UCSD-AML1 (cell line): ENCODE measurements around the gene SNX3.
A peak's percentile ranks its signal among the peaks of the same experiment; 100 is the strongest.

ENCODE experiments used
- DNase-seq: peaks from one replicate; lab custom pipeline; 2025; ENCODE audit not compliant: unreplicated experiment; lab: John Stamatoyannopoulos, UW

SNX3 gene

DNA sequence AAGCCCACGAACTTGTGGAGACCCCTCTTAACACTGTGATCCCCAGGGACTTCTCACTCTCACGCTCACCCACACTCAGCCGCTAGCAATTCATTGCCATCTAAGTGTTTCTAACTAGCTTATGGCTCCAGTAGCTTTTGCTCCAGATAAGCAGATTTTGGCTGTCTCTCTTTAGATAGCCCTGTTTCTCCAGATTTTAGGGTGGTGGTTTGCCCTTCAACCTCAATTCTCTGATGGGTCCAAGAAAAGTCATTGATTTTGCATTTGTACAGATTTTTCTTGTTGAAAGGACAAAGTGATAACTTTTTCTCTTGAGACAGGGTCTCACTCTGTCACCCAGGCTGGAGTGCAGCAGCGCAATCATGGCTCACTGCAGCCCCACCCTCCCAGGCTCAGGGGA is 53.8 kb downstream of the SNX3 start:
- no peak for DNase-seq

DNA sequence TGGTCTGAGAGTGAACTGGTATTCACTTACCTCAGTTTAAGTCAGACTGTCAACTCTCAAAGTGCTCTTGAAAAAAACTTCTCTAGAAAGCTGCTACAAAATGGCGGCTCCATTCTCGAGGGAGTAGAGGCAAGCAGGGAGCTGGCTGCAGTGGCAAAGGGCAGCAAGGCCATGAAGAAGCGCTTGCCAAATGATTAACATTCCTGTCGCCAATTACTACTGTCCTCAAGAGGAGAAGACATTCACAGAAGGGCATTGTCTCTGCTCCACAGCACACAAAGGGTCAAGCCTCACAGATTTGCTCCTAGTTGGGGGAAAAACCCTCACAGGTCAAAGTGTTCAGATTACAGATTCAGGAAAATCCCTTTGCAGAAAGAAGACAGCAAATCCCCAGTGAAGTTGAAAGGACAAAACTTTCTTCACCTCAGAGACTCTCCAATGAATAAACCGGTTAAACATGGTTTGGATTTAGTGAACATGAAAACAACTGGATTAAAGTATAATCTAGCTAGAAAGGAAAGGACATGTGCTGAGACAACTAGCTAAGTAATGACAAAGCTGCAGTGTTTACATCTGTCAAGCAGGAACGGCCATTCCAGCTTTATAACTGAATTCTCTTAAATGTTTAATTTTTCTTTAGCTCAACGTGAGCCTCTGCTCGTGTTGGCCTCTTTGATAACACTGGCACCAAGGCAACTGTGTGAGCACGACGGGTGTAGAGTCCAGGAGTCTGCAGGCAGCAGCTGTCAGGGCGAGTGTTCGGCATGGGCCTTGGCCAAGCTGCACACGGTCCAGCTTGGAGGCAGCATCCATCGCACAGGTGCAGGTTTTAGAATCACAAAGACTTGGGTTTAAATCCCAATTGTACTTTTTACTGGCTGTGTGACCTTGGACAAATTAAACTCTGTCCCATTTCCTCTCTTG is 57.4 kb downstream of the SNX3 start:
- no peak for DNase-seq

DNA sequence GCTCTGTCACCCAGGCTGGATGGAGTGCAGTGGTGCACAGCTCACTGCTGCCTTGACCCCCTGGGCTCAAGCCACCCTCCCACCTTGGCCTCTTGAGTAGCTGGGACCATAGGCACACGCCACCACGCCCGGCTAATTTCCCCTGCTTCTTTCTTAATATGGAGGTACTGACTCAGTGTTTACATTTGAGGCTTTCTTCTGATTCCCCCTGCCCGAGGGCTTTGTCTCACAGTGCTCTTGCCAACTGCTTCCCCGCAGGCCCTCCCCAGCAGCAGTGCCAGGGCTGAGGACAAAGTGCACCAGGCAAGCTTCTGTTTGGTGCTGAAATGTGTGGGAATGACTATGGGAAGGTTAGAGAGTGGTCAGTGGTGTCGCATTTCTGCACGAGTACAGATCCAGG is 60.2 kb downstream of the SNX3 start:
- DNase-seq, result no peak

DNA sequence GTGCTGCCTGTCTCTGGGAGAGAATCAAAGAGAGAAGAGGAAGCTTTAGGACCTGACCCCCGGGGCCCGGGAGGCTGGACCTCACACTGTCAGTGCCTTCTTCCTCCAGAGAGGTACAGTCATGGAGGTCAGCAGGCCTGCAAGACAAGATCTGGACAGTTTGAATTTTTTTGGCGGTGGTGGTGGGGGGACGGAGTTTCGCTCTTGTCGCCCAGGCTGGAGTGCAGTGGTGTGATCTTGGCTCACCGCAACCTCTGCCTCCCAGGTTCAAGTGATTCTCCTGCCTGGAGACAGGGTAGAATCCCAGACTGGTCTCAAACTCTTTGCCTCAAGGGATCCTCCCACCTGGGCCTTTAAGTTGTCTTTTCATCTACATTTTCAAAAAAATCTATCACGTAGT is 60.7 kb downstream of the SNX3 start:
- no peak for DNase-seq

DNA sequence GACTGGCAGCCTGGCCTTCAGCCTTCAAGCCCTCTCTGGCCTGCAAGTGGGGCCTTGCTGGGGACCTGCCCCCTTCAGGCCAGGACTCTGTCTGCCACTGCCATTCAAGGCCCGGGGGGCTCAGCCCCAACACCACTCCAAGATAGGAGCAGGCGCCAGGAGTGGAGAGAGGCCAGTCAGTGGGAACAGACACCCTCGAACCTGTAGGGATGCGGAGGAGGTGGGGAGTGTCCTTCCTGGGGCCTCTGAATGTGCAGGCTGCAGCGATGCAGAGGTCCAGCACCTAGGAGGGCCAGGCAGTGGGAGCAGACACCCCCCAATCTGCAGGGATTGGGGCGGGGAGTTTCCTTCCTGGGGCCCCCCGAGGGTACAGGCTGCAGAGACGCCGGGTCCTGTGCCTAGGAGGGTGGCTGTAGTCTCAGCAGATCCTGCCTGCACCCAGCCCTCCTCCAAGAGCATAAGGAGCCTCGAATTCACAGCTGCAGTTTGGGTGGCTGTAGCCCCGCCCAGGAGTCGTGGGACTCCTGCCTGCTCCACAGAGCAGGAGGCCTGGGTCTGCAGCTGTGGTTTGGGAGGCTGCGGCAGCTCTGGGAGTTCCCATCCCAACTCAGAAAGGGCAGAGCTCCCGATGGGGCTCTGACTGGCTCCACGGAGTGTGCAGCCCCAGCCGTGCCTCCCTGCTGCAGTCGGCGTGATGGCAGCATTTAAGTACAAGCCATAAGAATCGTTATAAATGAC is 61.9 kb downstream of the SNX3 start:
- no peak for DNase-seq

DNA sequence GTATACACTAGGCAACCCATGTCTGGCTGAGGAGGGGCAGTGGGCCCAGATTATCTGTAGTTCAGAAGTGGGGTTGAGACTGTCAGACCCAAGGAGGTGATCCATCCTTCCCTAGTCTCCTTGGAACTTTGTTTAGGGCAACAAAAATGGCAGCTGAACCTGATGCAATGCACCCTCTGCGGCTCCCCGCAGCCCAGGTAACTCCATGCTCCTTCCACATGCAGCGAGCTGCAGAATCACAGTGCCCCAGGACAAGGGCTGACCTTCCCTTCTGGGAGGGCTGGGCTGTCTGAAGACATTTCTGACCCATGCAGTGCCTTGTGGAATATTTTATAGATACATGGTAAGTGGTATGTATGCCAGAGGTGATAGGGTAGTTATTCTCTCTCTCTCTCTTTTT is 65.6 kb downstream of the SNX3 start:
- DNase-seq, result no peak

DNA sequence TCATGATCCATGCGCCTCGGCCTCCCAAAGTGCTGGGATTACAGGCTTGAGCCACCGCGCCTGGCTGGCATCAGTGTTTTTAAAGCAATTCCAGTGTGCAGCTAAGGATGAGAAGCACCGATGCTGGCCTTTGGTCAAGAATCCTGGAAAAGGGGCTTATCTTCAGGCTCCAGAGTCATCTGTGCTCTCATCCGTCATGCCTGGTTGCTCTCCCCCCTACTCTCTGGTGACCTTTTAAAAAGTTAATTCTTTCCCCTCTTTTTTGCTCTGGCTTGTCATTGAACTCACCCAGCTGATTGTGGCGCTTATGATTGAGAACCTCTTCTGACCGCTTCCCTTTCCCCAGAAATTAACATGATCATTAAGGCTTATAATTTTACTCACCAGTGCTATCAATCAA is 66.3 kb downstream of the SNX3 start:
- no peak for DNase-seq

DNA sequence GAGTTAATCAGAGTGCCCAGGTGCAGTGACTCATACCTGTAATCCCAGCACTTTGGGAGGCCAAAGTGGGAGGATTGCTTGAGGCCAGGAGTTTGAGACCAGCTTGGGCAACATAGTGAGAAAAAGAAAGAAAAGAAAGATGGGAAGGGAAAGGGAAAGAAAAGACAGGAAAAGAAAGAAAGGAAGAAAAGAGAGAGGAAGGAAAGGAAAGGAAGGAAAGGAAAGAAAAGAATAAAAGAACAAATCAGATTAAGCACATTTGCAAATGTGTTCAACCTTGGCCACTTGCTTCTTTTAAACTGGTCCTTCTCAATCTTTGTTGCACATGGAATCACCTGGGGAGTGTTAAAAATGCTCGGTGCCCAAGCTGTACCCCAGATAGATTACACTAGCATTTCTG is 67.0 kb downstream of the SNX3 start:
- DNase-seq, result no peak

DNA sequence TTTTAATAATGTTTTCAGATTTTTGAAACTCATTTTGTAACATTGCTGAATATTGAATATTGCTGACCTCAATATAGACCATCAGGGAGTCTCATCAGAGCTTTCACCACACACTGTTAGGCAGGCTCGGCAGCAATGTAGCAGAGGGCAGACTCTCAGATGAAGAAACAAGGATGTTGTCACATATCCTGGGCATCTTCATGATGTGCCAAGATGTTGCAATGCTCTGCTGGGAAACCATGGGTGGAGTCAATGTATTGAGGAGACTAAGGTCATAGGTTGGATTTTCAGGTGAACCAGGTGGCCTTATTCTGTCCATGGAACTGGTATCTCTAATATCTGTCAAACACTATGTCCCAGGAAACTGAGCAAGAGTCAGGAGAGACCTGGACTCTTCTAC is 67.7 kb downstream of the SNX3 start:
- DNase-seq, result no peak

DNA sequence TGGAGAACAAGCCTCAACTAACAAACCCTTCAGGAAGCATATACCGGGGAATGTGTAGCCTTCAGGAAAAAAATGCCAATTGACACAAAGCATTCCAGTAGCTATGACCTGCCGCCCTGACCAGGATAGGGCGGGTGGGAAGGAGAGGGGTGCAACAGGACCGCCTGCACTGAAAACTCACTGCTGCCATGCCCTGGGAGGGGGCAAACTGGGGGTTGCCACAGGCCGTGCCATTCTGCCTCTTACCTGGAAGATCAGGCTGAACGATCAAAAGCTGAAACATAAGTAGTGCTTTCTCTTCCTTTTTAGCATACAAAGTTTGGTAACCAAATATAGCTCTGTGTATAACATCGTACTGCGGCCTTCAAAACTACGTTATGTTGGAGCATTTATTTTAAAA is 73.3 kb downstream of the SNX3 start:
- DNase-seq, result no peak

DNA sequence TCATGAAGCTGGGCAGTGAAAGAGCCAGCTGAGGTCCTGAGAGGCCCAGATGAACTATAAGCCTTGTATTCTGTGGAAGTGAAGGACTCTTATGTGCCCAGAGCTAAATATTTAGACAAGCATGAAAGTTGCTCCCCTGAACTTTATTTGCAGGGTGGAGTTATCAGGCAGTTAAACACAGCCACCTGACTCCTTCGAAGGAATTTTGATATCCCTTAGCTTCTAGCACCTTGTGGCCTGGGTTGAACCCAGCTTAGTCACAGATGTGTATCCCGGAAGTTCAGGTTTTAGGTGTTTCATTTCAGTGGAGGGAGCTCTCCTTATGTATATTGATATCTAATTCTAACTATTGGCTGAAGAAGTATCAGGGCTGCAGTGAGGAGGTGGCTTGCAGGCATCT is 74.6 kb downstream of the SNX3 start:
- no peak for DNase-seq

DNA sequence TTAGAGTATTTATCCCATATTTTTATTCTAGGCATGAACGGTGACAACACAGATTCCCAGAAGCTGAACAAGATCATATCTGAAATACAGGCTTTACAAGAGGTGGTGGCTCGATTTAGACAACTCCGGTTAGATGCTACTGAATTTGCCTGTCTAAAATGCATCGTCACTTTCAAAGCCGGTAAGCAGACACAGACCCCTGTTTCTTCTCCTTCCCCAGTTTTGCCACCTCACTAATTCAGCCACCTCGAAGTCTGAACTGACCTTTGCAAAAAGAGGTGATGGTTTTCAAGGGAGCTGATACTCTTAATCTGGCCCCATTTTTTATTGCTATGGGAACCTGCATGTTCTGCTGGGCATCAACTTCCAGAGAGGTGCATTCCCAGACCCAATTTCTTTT is 80.1 kb downstream of the SNX3 start:
- DNase-seq, result no peak

DNA sequence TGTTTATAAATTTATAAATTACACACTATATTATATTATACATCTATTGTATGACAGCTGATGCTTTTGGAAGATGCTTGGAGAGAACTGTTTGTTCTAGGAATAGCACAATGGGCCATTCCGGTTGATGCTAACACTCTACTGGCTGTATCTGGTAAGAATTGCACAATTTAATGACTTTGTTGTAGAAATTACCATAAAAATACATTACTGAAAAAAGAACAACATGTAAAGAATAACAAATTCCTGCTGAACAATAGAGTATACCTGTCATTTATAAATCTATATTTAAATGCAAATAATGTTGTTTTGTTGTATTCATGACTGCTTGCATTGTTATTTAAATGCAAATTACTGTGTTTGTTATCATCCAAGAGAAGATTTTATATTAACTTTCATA is 80.6 kb downstream of the SNX3 start:
- no peak for DNase-seq

DNA sequence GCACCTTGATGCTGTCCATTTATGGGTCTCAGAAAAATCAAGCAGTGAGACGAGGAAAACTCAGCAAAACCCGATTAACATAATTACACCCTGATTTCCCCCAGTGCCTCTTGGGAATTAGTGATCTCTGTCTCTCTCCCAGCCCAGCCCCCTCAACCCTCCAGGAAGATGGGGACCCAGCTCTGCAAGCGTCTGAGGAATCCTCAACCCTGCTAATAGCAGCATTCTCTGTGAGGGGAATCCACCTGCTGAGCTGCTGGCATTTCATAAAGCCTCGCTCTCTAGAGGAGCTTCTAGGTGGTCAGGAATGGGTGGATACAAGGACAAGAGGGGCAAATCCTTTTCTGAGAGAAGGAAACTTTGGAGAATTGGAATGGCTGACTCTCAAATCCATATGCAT is 81.1 kb downstream of the SNX3 start:
- no peak for DNase-seq

DNA sequence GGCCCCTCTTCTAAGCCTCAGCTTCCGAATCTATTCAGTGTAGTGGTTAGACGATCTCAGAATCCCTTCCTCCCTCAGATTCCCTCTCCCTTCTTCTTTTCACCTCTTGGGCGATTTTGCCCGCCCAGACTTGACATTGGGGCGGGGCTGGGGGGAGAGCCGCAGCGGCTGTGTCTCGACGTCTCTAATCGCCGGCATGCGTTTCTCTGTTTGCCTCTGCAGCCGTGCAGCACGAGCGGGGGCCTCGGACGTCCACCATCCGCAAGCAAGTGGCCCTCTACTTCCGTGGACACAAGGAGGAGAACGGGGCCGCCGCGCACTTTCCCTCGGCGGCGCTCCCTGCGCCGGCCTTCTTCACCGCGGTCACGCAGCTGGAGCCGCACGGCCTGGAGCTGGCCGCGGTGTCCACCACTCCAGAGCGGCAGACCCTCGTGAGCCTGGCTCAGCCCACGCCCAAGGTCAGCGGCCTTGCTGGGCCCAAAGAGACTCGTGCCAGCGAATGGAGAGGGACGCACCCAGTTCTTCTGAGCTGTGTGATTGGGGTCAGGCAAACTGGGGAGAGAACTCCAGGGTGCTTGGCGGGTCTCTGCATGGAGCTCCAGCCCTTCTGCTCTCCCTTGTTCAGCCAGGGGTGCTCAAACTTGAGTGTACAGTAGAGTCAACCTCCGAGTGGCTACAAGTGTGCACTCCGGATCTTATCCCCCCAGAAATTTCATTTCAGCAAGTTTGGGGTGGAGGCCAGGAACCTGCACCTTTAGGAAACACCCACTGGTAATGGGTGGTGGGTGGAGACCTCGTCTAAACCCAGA is 84.4 kb downstream of the SNX3 start:
- no peak for DNase-seq

DNA sequence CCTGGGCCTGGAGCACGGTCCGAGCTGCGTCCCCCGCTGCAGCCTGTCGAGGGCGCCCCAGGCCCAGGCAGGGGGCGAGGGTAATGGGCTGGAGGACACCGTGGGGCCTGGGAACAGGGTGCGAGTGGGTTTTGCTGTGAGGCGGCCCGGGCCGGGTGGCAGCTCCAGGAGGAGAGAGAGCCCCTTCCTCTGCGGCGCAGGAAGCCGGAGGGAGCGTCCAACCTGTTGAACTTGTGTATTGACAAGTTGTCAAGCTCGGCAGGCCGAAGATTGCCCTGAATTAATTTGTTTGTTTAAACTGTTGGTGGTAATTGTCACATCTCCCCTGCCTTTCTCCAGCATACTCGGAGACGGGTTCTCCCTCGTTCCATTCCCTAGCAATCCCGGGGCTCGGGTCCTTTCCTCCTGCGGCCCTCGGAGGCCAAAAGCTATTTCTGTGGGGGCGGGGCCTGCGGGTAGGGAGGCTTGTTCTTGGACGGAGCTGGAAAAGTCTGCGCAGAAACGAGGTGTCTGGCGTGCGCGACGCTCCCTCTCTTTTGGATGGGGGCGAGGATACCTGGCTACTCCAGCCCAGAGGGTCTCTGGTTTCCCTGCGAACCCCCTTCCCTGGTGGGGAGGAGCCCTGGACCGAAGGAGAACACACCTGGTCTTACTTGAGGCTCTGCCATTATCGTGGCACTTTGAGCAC is 85.1 kb downstream of the SNX3 start:
- peak; percentile 15 for DNase-seq

DNA sequence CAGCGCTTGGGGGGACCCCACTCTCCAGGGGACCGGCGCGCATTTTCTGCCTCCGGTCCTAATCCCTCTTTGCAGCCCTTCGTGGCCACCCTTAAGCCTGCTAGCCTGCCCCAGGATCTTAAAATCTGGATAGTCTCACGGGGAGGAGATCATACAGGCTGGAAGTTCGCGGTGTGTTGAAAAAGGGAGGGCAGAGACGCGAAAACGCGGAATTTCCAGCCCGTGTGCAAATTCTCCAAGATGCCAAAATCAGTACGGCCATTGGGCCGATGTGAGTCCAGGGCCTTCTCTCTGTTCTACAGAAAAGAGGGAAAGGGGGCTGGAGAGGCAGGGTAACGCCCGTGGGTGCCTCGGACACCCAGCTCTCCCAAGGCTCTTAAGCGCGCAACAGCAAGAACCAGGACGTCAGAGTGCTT is 85.7 kb downstream of the SNX3 start:
- DNase-seq, result no peak

DNA sequence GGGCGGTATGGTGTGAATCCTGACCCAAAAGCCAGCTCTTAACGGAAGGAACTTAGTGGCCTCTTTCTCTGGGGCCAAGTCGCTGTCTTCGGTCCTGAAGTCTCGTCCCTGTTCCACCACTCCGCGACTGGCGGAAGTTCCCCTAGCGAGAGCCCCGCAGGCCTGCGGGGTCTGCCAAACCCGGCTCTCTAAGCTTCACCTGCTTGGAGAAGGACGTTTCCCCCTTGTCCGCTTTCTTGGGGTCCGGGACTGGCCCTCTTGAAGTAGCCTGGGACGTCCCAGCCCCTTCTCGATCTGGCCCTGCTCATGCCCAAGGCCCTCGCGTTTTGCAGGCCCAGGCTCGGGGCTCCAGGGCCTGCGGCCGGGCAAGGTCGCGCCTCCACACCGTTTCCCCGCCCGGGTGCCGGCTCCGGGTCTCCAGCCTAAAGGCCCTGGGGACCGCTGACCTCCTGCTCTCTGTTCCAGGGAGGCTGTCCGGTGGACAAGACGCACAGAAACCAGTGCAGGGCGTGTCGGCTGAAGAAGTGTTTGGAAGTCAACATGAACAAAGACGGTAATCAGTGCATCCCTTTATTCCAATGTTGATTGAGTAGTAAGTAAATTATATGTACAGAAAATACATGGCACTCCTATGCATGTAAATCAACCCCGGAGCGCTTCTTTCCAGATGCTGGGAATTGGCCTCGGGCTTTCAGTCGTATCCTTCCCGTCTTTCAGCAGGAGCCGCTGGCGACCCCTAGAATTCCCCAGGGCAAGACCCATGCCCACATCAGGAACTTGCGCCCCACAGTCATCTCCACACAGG is 86.3 kb downstream of the SNX3 start:
- DNase-seq, result peak; percentile 36

DNA sequence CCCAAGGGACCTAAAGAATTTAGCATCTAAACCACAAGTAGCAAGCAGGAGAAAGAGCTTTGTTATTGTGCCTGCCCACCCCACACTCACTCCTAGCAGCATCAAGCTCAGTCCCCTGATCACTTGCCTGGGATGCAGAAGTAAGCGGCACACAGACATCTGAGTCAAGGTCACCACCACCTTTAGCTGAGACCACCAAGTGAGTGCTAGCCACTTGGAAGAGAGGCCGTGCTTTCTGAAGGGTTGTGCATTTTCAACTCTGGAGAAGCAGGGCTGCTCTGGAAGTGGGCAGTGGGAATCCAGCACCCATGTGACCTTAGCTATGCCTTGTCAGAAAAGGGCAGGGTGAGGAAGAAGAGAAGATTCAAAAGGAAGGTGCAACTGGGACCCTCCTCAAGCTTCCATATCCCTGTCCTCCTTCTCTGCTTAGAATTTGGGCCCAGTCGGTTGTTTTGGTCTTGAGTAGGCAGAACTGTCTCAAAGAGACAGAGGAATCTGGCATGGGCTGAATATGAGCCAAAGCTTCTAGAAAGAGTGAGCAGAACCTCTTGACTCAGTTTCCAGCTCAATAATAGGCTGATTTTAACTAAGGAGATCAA is 88.8 kb downstream of the SNX3 start:
- DNase-seq, result no peak
